ELF-1 (cell line): ENCODE data around the gene BNIP2.
"Not testable (repeated sequence)": the region's sequence is repeated elsewhere in the genome, so short reads cannot be mapped to it uniquely, and the experiment has no call there.

Experiments used
- DNase-seq: peaks from one replicate; pipeline ENCODE4 v3.0.0-alpha.2; 2016; ENCODE audit warnings: low read depth, low spot score

The BNIP2 gene

GRCh38 chr15:59688423-59688781 is 718 bp downstream of the BNIP2 start:
- peak; percentile 55 for DNase-seq

- DNase-seq: no peak
These were observed 1.3 kb downstream of the BNIP2 start for GRCh38 chr15:59687836-59688235.

- no peak for DNase-seq
These were observed 2.7 kb downstream of the BNIP2 start for GRCh38 chr15:59686389-59686788.

GRCh38 chr15:59685737-59686297 is 3.3 kb downstream of the BNIP2 start:
- no peak for DNase-seq

- DNase-seq: no peak
These were observed 8.2 kb downstream of the BNIP2 start for GRCh38 chr15:59680870-59681269.

- DNase-seq: no peak
These were observed 8.8 kb downstream of the BNIP2 start for GRCh38 chr15:59680346-59680745.

GRCh38 chr15:59678620-59679019 is 10.5 kb downstream of the BNIP2 start:
- no peak for DNase-seq

- no peak for DNase-seq
These were observed 10.9 kb downstream of the BNIP2 start for GRCh38 chr15:59678172-59678571.

GRCh38 chr15:59676565-59676964 is 12.6 kb downstream of the BNIP2 start:
- DNase-seq: no peak

GRCh38 chr15:59674361-59674877 is 14.7 kb downstream of the BNIP2 start:
- no peak for DNase-seq

GRCh38 chr15:59668556-59668955 is 20.6 kb downstream of the BNIP2 start:
- no peak for DNase-seq

GRCh38 chr15:59662260-59662659 is 26.9 kb downstream of the BNIP2 start:
- no peak for DNase-seq

GRCh38 chr15:59659366-59659765 is 29.8 kb downstream of the BNIP2 start:
- no peak for DNase-seq

- no peak for DNase-seq
These were observed 31.4 kb downstream of the BNIP2 start for GRCh38 chr15:59657635-59658125.

- DNase-seq: peak; percentile 98
These were observed 32.1 kb downstream of the BNIP2 start, which contains the start of gene GTF2A2 for GRCh38 chr15:59656897-59657634. Gene GTF2A2, minus strand, starts transcription at chr15:59657515. Its CDS starts 5,238 bp downstream, at chr15:59652277.

- no peak for DNase-seq
These were observed 35.1 kb downstream of the BNIP2 start for GRCh38 chr15:59654046-59654445.

- DNase-seq: no peak
These were observed 39.5 kb downstream of the BNIP2 start for GRCh38 chr15:59649603-59650002.

GRCh38 chr15:59647085-59647484 is 42.0 kb downstream of the BNIP2 start:
- DNase-seq: no peak

- no peak for DNase-seq
These were observed 42.8 kb downstream of the BNIP2 start for GRCh38 chr15:59646277-59646676.

GRCh38 chr15:59645812-59646211 is 43.3 kb downstream of the BNIP2 start:
- not testable (repeated sequence) for DNase-seq

- DNase-seq: no peak
These were observed 44.4 kb downstream of the BNIP2 start for GRCh38 chr15:59644756-59645155.

- DNase-seq: no peak
These were observed 46.8 kb downstream of the BNIP2 start for GRCh38 chr15:59642351-59642750.

GRCh38 chr15:59637507-59637906 is 51.6 kb downstream of the BNIP2 start:
- DNase-seq: not testable (repeated sequence)
